ENCODE data around the gene ZCCHC24.

DNA sequence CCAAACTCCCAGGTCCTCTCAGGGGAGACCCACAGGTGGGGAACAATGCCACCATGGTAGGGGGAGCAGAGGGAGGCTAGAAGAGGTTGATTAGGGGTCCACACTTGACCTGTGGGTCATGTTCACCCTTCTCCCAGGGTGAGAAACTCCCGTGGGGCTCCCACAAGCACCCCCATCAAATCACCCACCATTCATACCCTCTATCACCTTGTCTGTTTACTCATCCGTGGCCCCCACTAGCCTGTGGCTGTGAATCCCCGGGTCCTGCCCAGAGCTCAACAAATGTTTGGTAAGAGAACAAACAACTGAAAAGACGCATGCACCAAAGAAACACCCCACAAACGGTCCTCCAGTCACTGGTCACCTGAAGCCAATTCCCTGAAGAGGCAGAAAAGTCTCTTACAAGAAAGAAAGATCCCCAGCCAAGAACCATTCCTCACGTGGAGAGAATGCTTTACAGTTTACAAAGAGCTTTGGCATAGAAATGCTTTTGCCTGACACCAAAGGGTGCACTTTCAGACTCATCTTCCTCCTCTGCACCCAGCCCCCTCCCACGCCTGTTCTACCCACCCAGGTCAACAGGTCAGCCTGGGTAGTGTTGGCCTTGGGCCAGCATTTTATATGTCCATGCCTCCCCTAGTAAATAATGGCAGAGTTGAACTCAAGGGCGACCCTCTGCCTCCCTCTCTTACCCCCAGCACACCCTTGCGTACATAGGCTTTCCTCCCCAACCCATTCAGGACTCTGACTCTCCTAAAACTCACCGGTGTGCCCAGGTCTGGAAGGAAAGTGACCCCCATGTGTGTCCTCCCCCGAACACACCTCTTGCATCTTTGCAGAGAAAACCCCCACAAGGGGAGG, 1.9 kb downstream of the ZCCHC24 start:
- TF ChIP-seq, protein P1, sequence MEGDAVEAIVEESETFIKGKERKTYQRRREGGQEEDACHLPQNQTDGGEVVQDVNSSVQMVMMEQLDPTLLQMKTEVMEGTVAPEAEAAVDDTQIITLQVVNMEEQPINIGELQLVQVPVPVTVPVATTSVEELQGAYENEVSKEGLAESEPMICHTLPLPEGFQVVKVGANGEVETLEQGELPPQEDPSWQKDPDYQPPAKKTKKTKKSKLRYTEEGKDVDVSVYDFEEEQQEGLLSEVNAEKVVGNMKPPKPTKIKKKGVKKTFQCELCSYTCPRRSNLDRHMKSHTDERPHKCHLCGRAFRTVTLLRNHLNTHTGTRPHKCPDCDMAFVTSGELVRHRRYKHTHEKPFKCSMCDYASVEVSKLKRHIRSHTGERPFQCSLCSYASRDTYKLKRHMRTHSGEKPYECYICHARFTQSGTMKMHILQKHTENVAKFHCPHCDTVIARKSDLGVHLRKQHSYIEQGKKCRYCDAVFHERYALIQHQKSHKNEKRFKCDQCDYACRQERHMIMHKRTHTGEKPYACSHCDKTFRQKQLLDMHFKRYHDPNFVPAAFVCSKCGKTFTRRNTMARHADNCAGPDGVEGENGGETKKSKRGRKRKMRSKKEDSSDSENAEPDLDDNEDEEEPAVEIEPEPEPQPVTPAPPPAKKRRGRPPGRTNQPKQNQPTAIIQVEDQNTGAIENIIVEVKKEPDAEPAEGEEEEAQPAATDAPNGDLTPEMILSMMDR (IDR thresholded peaks at IDR 0.05), result no peak
- TF ChIP-seq POLR2A (IDR thresholded peaks at IDR 0.05), result no peak
